ENCODE data around the gene PTPRM. TPM values are rescaled to one million over a fixed set of nuclear protein-coding genes. Genes with fewer than 3 reads are reported as not detected.

PTPRM gene
- total and polyA plus RNA-seq, 2 of the 8 experiments (the other 6 are each of a cell fraction or from before 2014, with no cell fraction given) = 4.1 to 7.0 TPM

GRCh38 chr18:7978834-7979233 is 411.7 kb downstream of the PTPRM start:
- no peak overlapping the region for H2BK5ac ChIP-seq (ENCODE audit: low read depth, low read length)
- ChIA-PET CTCF (ENCODE audit: partially characterized antibody) (interaction anchor here (0.7 to 2.1 kb wide), 7 partner anchors 13 to 411 kb away, joined by 3 to 7 read pairs (median 3); no protein-coding TSS in a partner anchor), POLR2A (ENCODE audit: partially characterized antibody) (interaction anchor here (1.9 kb wide), 1 partner anchor 13 kb away, joined by 4 read pairs; no protein-coding TSS in a partner anchor)
- no peak overlapping the region for H2BK120ac ChIP-seq (replicated peaks; ENCODE audit: low read depth, low read length)
- H4K5ac ChIP-seq (ENCODE audit: insufficient read length, low read depth, low read length) = no peak overlapping the region
- FAIRE-seq = no peak
- no peaks in the 10 kb centered on the region for H4K20me1 ChIP-seq (replicated peaks in 1 of 2; ENCODE audit: control insufficient read depth in 1 of 2, insufficient read depth in 2 of 2, low read length in 2 of 2)
- H3K79me1 ChIP-seq (ENCODE audit: low read depth, low read length) = no peaks in the 10 kb centered on the region
- H3K9me3 ChIP-seq (ENCODE audit: insufficient read depth in 2 of 2, low read depth in 1 of 2, low read length in 1 of 2) = no peaks in the 10 kb centered on the region
- H3K4me1 ChIP-seq (replicated peaks in 1 of 4; ENCODE audit: control insufficient read depth in 3 of 4, insufficient read depth in 4 of 4, low read length in 3 of 4) = peaks cover 0 to 2% (median under 1%) of the 10 kb centered on the region in 4 experiments; a peak in 1 of 7 replicates
- no peak overlapping the region for H2BK12ac ChIP-seq (ENCODE audit: low read depth, low read length)
- no peaks in the 10 kb centered on the region for H3K79me2 ChIP-seq (ENCODE audit: control insufficient read depth in 1 of 2, insufficient read depth in 2 of 2, low read length in 2 of 2)
- 95% methylated on average over 4 of the region's 4 CpGs; no CpG with 5 or more reads in 1 of the 2 experiments for WGBS, 2 experiments (ENCODE audit: extremely low coverage in 1 of 2, insufficient coverage in 1 of 2, insufficient read length in 1 of 2, insufficient replicate concordance in 2 of 2, low coverage in 1 of 2, low lambda C conversion rate in 2 of 2, missing lambda C conversion rate in 1 of 2)
- H3K27ac ChIP-seq (ENCODE audit: low read depth, low read length) = no peak overlapping the region
- no peak overlapping the region for H2BK20ac ChIP-seq (ENCODE audit: low read length)
- H3K4ac ChIP-seq (replicated peaks; ENCODE audit: insufficient read length, low read depth, low read length) = no peak overlapping the region
- H3K18ac ChIP-seq (ENCODE audit: extremely low read depth, low read length) = no peak overlapping the region
- H3K36me3 ChIP-seq (ENCODE audit: control insufficient read depth in 2 of 4, insufficient read depth in 4 of 4, low read length in 3 of 4) = no peaks in the 10 kb centered on the region
- H2AFZ ChIP-seq (ENCODE audit: low read length) = no peak overlapping the region
- no peak for DNase-seq (ENCODE audit: low read depth in 1 of 2, low spot score in 2 of 2)
- no peak overlapping the region for H3K14ac ChIP-seq (ENCODE audit: insufficient read length)
- H3K23ac ChIP-seq (ENCODE audit: insufficient read length) = no peak overlapping the region
- no peak overlapping the region for H4K91ac ChIP-seq (replicated peaks; ENCODE audit: insufficient read length, low read length)
- no peaks in the 10 kb centered on the region for H3K27me3 ChIP-seq (replicated peaks in 1 of 4; ENCODE audit: control insufficient read depth in 3 of 4, extremely low read depth in 1 of 4, insufficient read depth in 3 of 4, low read length in 3 of 4)
- H3K23me2 ChIP-seq (ENCODE audit: low read depth, low read length) = no peaks in the 10 kb centered on the region
- H4K8ac ChIP-seq (ENCODE audit: extremely low read depth, insufficient read depth, low read length) = no peak overlapping the region
- no peak overlapping the region for H2AK5ac ChIP-seq (ENCODE audit: low read depth, low read length)
- no peak overlapping the region for H3K56ac ChIP-seq (replicated peaks; ENCODE audit: insufficient read length, low read depth, low read length)
- no peak overlapping the region for H3K4me2 ChIP-seq (ENCODE audit: insufficient read depth in 1 of 2, low read depth in 2 of 2, low read length in 2 of 2)
- no peak overlapping the region for H3K4me3 ChIP-seq (ENCODE audit: extremely low read depth in 1 of 4, insufficient read depth in 2 of 4, low read depth in 3 of 4, low read length in 4 of 4)
- H2BK15ac ChIP-seq (ENCODE audit: low read length) = no peak overlapping the region
- no peak overlapping the region for H3K9ac ChIP-seq (replicated peaks in 1 of 4; ENCODE audit: extremely low read depth in 1 of 4, low read depth in 3 of 4, low read length in 3 of 4)
- TF ChIP-seq SAP30 (IDR thresholded peaks at IDR 0.05; ENCODE audit: insufficient read depth, insufficient replicate concordance, low read length) (no peak), KDM5A (IDR thresholded peaks at IDR 0.05; ENCODE audit: low read length) (no peak), HDAC6 (IDR thresholded peaks at IDR 0.05; ENCODE audit: low read depth, low read length) (no peak)
